BE2C (cell line): ENCODE results near the gene BARHL2. TPM values are rescaled to one million over a fixed set of nuclear protein-coding genes. Genes with fewer than 3 reads are reported as not detected.

ENCODE experiments used
- DNase-seq: peaks from one replicate; pipeline ENCODE4 v3.0.0-alpha.2; 2020
- H3K27me3 ChIP-seq: fragments of 250-450 bp; sonication (Bioruptor Pico); 2 replicates; pipeline ENCODE4 v1.5.1; 2020; ENCODE audit warnings: mild to moderate bottlenecking
- H3K36me3 ChIP-seq: fragments of 250-450 bp; sonication (Bioruptor Pico); 2 replicates; pipeline ENCODE4 v1.5.1; 2020; ENCODE audit warnings: mild to moderate bottlenecking
- H3K4me1 ChIP-seq: fragments of 250-450 bp; sonication (Bioruptor Pico); 2 replicates; pipeline ENCODE4 v1.5.1; 2020
- H3K4me3 ChIP-seq: 2 replicates; pipeline ENCODE4 v1.5.1; 2011; ENCODE audit warnings: low read depth, low read length
- H3K9me3 ChIP-seq: fragments of 250-450 bp; sonication (Bioruptor Pico); 2 replicates; pipeline ENCODE4 v1.5.1; 2020
- CTCF ChIP-seq: IDR thresholded peaks from 2 replicates; pipeline ENCODE4 v1.5.1; 2012; ENCODE audit warnings: mild to moderate bottlenecking, low read depth, low read length
- polyA plus RNA-seq: library from polyadenylated mRNA; unstranded; fragments of >200 nt; gene quantifications from one replicate; pipeline ENCODE4 v1.2.1, GENCODE V29; 2012; ENCODE audit warnings: low read depth, missing spikeins; ENCODE audit not compliant: insufficient read length, insufficient read depth

BARHL2 gene
- not detected for polyA plus RNA-seq

GRCh38 chr1:90716552-90717355, at the start of gene BARHL2:
Gene BARHL2, minus strand, starts transcription at chr1:90717302. Its CDS starts 107 bp downstream, at chr1:90717195.
- peak within 1 kb of the TSS; percentile 23; the same call in 1 of the 2 replicates for H3K4me3 ChIP-seq
- H3K27me3 ChIP-seq = peaks cover 90% of the 10 kb centered on the region
- DNase-seq = no peak
- no peak for TF ChIP-seq CTCF
- H3K4me1 ChIP-seq = no peaks in the 10 kb centered on the region
- no peaks in the 10 kb centered on the region for H3K9me3 ChIP-seq
- H3K36me3 ChIP-seq = no peaks in the 10 kb centered on the region

GRCh38 chr1:90763930-90764329, 46.8 kb upstream of the BARHL2 start:
- Histone ChIP-seq H3K36me3 (no peaks in the 10 kb centered on the region), H3K27me3 (no peaks in the 10 kb centered on the region), H3K4me1 (no peaks in the 10 kb centered on the region), H3K4me3 (no peak overlapping the region), H3K9me3 (no peaks in the 10 kb centered on the region)
- TF ChIP-seq CTCF = no peak
- no peak for DNase-seq

- no peaks in the 10 kb centered on the region for H3K4me1 ChIP-seq
- no peak for DNase-seq
- no peak overlapping the region for H3K4me3 ChIP-seq
- H3K27me3 ChIP-seq = no peaks in the 10 kb centered on the region
- H3K36me3 ChIP-seq = no peaks in the 10 kb centered on the region
- TF ChIP-seq CTCF = no peak
- H3K9me3 ChIP-seq = no peaks in the 10 kb centered on the region
Observed at GRCh38 chr1:90763506-90763905, 46.4 kb upstream of the BARHL2 start.

- H3K4me3 ChIP-seq = no peak overlapping the region
- no peaks in the 10 kb centered on the region for H3K27me3 ChIP-seq
- no peak for DNase-seq
- H3K36me3 ChIP-seq = no peaks in the 10 kb centered on the region
- no peak for TF ChIP-seq CTCF
- H3K4me1 ChIP-seq = no peaks in the 10 kb centered on the region
- H3K9me3 ChIP-seq = no peaks in the 10 kb centered on the region
Observed at GRCh38 chr1:90761781-90762589, 44.9 kb upstream of the BARHL2 start.

GRCh38 chr1:90761156-90761555, 44.1 kb upstream of the BARHL2 start:
- no peaks in the 10 kb centered on the region for H3K9me3 ChIP-seq

More at GRCh38 chr1:90761156-90761555, 44.1 kb upstream of the BARHL2 start:
- no peaks in the 10 kb centered on the region for H3K4me1 ChIP-seq
- no peaks in the 10 kb centered on the region for H3K27me3 ChIP-seq
- H3K36me3 ChIP-seq = no peaks in the 10 kb centered on the region
- TF ChIP-seq CTCF = no peak
- DNase-seq = no peak
- no peak overlapping the region for H3K4me3 ChIP-seq
